T-helper 2 cell treated with Interferon-gamma antibody and Interleukin-4, amounts not matched to agents 100 ng/mL and 5 ng/mL, for 36 hours (primary cell): ENCODE measurements around the gene HTT. TPM values are rescaled to one million over a fixed set of nuclear protein-coding genes. Genes with fewer than 3 reads are reported as not detected.

ENCODE experiments used
- intact Hi-C: fragments of 100-400 bp; cut with micrococcal nuclease; formaldehyde crosslinking; loops from one replicate; pipeline ENCODE4 v1.15.1; 2023
- total RNA-seq: library from RNA; stranded (reverse); gene quantifications from 2 replicates; pipeline ENCODE4 v1.2.3, GENCODE V29; 2022

HTT gene
- total RNA-seq, 1 donor from 2014 or later: 65.4 TPM

GRCh38 chr4:3215256-3215655 lies 140.8 kb downstream of the HTT start:
- intact Hi-C loops: no loop called here

DNA sequence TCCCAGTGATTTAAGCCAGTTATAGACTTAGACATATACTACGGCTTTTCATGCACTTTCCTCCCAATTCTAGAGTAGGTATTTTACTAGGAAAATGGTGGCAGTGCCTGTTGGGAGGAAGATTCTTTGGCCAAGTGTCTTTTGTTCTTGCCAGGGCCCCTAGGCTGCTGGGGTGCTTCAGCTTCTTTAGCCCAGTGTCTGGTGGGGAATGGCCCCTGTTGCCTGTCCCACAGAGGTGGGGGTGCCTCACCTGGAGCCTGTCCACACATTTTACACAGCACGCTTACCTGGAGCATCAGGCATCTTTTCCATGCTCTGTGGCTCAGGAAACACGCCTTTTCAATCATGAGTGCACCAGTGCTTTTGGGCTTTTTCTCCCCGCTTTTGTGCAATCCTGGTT lies 141.3 kb downstream of the HTT start:
- intact Hi-C loops: no loop called here

- intact Hi-C loops: no loop called here
Observed at GRCh38 chr4:3217266-3217665, 142.8 kb downstream of the HTT start.

DNA sequence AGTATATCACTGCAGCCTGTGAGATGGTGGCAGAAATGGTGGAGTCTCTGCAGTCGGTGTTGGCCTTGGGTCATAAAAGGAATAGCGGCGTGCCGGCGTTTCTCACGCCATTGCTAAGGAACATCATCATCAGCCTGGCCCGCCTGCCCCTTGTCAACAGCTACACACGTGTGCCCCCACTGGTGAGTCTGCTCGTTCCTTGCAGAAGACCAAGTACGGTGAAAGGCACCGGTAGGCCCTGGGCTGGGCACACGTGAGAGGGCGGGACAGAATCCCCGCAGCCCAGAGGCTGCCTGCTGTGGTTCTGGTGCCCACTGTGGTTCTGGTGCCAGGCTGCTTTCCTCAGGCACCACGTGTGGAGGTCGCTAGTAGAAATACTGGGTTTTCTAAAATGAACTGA lies 143.3 kb downstream of the HTT start:
- intact Hi-C loops: no loop called here

DNA sequence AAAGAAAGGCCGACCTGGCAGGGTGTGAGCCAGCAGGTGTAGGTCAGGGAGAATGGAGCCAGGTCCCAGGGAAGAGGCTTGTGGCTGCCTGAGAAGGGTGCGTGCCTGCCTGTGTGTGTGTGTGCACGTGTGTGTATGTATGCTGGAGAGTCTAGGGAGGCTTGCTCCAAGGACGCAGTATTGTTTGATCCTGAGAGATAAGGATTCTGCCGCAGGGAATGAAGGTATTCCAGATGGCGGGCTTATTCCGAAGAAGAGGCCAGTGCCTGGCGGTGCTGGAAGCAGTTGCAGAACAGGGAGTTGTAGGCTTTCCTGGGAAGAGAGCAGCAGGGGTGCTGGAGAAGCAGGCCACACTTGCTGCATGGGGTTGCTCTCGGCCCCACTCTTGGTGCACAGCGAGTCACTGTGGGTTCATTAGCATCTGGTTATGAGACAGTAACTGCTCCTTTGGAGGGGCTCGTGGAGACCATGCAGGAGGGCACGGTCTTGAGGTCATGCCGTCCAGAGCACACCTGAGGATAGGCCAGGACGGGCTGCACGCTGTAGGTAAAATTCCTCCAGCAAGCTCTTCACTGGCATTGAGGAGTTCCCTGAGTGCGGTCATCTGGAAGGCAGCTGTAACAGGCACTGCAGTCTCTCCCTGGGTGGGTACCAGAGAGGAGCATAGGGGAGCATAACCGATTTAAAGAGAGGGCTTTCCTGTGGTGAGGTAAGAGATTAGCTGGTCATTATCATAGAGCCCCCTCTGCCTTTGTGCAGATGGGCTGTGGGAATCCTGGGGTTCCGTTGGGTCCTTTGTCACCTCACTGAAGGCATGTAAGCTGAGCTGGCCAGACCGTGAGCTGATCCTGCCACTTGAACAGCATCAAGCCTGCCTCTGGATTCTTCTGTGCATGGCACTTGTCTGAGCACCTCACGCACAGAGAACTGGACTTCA lies 144.6 kb downstream of the HTT start:
- intact Hi-C loops: no loop called here

- intact Hi-C loops: no loop called here
Observed at GRCh38 chr4:3219761-3220475, 145.4 kb downstream of the HTT start.

DNA sequence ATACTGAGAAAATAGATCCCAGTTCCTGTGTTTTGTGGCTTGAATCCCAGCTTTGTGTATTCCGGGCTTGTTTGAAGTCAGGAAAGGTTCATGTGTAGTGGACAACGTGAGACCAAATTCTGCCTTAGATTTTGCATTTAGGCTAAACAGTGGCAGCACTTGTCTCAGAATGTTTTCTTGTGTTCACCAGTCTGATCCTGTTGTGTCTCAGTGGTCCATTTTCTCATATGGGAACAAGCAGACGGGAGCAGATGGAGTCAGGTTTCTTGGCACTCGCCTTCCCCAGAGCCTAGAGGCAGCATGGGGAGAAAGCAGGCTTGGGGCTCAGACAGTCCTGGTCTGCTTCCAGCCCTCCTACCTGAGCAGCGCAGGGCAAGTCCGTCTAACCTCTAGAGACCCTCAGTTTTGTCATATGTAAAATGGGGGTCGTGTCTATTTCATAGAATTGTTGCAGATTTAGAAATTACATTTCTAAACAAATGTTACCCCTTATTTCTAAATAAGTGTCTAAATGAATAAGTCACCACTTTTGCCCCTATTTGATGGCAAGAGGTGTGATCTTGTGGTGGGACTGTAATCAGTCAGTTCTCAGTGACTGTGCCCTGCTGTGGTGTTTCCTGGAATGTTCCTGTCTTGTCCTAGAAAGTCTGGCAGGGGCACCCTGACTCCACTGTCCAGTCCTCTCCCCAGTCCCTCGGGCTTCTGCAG lies 146.1 kb downstream of the HTT start:
- intact Hi-C loops: no loop called here

DNA sequence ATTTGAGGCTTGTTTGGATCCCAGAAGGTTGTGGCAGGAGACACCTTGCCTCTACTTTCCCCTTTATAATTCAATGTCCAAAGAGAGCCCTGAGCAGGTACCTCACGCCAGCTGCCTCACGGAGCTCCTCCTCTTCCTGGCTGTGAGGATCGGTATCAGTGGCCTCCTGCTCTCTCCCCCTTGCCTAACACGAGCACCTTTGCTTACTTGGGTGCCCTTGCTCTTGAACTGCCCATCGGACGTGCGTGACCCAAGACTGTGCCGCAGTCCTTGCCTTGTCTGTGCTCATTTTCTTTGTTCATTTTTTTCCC lies 146.7 kb downstream of the HTT start:
- intact Hi-C loops: no loop called here

DNA sequence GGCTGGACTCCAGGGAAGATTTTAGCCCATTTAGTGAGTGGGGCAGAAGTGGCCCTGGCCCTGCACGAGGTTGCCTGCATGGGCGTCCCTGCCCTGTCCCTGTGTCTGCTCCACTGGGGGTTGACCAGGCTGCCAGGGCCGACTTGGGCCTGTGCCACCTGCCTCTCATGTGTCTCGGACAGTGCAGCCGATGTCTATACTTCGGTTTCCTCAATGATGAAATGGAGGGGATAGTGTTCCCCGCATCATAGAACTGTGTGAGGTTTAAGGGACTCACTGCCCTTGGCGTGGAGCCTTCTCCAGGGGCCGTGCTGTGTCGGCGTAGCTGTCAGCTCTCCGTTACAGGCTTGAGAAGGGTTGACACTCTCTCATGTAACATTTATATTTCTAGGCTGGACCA lies 147.5 kb downstream of the HTT start:
- intact Hi-C loops: no loop called here

DNA sequence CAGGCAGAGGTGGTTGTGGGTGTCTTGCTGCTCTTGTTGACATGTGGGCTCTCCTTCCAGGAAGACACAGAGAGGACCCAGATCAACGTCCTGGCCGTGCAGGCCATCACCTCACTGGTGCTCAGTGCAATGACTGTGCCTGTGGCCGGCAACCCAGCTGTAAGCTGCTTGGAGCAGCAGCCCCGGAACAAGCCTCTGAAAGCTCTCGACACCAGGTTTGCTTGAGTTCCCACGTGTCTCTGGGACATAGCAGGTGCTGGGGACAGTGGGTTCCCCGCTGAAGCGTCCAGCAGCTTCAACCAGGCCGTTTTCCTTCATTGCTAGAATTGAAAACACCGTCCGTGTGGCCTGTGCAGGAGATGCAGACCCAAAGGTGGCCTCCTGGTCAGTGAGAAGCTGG lies 148.9 kb downstream of the HTT start:
- intact Hi-C loops: no loop called here

DNA sequence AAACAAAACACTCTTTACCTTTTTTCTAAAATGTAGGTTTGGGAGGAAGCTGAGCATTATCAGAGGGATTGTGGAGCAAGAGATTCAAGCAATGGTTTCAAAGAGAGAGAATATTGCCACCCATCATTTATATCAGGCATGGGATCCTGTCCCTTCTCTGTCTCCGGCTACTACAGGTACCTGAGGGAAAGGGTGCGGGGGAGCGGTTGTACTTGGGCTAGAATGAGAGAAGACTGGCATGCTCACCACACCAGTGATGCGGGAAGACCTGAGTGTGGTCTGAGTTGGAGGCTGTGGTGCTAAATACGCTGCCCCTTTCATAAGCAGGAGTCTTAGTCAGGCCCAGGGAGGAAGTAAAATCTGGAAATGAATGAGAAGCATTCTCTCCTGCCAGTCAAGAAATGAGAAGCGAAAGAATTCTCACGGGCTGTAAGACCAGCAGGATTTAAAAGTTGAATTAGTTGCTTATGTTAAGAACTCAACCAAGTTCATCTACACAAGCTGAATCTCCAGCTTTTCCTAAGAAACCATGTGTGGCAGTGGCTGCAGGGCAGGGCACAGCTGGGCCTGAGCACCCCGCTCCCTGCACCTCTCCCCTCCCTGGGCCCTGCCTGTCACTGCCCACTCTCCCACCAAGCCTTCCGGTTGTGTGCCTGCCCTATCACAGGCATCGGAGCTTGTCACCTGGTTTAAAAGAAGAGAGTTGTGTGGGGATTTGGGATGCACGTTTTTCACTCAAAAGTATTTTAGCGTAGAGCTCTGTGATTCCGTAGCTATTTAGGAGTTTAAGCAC lies 149.7 kb downstream of the HTT start:
- intact Hi-C loops: no loop called here

DNA sequence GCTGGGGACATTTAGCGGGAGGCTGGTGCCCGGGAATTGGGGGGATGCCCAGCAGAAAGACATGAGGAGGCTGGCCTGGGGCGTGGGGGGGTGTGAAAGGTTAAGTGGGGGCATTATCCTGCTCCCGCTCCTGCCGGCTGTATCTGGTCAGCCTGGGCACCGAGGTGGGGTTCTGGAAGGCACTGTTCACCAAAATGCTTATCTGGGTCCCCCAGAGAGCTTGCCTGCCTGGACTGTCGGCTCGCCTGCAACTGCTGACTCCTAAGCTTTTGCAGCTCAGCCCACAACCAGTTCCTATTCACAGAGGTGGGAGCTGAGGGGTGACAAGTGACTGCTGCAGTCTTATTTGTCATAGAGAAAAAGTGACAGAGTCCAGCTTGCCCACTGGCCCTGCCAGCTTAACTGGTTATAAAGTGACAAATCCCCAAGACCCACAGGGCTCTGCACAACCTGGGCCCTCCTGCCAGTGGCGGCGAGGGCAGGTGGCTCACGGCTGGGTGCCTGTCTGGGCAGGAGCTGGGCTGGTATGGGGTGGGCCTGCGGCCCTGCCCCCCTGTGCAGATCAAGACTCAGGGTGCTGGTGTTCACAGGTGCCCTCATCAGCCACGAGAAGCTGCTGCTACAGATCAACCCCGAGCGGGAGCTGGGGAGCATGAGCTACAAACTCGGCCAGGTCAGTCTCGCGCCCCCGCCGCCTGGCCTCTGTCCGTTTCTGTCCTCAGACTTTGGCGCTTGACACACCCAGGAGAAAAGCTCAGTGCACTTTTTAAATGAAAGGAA lies 150.8 kb downstream of the HTT start:
- intact Hi-C loops: no loop called here

DNA sequence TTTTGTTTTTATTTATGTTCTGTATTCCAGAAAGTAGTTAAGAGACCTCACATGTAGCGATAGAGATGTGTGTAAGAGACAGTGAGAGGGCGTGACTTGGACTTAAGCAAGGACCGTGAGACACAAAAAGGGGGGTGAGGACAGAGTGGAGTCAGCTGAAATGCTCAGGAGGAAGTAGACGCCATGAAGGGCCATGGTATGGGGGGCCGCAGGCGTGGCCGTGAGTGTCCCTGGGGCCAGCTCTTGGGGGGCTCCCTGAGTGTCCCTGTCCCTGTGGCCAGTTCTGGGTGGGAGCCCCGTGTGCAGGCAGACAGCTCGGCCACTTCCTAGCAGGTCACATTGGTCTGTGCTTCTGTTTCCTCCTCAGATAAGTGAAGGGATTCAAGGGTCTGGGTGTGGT lies 151.5 kb downstream of the HTT start:
- intact Hi-C loops: no loop called here

GRCh38 chr4:3226467-3226866 lies 152.0 kb downstream of the HTT start:
- intact Hi-C loops: no loop called here

GRCh38 chr4:3226944-3227343 lies 152.5 kb downstream of the HTT start:
- intact Hi-C loops: no loop called here

DNA sequence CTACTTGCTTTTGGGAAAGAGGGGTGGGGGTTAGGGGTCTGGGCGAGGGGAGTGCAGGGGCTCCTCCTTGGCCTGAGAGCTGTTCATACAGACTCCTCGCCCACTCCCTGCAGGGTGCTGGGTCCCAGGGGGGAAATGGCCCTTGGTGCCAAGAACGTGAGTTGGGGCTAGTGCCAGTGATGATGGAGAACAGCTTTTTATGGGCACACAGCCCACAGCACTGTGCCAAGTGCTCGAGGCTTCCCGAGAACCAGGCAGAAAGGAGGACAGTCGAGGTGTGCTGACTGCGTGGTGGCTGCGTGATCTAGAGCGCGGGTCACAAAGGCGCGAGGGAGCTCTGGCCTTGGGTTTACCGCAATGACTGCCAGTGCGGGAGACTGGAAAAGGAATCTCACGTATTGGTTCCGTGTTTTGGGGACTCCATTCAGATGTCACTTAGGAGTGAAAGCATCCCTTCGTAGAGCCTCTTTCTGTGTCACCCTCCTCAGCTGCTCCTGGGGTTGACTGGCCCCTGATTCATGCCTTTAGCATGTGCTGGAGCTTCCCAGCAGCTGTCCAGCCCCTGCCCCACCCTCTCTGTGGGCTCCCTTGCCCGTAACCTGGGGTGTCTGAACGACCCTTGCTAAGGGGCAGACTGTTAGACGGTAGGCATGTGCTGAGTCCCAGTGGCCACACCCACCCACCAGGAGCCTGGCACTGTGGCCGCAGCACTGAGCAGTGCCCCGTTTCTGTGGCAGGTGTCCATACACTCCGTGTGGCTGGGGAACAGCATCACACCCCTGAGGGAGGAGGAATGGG lies 153.6 kb downstream of the HTT start:
- intact Hi-C loops: no loop called here

DNA sequence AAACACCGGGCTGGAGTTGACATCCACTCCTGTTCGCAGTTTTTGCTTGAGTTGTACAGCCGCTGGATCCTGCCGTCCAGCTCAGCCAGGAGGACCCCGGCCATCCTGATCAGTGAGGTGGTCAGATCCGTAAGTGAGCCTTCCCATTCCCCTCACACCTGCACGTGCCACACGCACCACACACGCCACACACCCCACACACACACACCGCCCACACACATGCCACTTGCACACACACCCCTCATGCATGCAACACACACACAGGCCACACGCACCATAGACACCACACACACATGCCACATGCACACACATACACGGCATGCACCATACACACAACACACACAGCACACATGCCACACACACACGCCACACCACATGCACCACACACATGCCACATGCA lies 154.4 kb downstream of the HTT start:
- intact Hi-C loops: no loop called here

DNA sequence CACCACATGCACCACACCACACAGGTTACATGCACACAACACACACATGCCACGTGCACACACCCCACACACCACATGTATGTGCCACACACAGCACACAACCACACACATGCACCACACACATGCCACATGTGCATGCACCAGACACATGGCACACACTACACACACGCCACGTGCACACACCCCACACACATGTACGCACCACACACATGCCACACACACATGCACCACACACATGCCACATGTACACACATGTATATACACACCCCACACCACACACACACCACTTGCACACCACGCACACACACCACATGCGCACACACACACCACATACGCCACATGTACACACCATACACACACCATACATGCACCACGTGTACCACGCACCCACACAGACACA lies 154.8 kb downstream of the HTT start:
- intact Hi-C loops: no loop called here

- intact Hi-C loops: no loop called here
Observed at GRCh38 chr4:3229964-3230363, 155.5 kb downstream of the HTT start.

- intact Hi-C loops: no loop called here
Observed at GRCh38 chr4:3231471-3231870, 157.0 kb downstream of the HTT start.
